ENCODE measurements around the gene LRWD1.

Gene LRWD1

GRCh38 chr7:102464577-102465280 lies at the start of gene LRWD1, which contains the start of gene ALKBH4:
Gene LRWD1 (plus strand): TSS chr7:102464984. CDS start chr7:102465081, 97 bp downstream.
Gene ALKBH4 (minus strand): TSS chr7:102464863. CDS start chr7:102464836, 27 bp downstream.
- peak; percentile 92 for DNase-seq

GRCh38 chr7:102415685-102416225 lies 49.0 kb upstream of the LRWD1 start:
- peak; percentile 16 for DNase-seq

- no peak for DNase-seq
These were observed 48.4 kb upstream of the LRWD1 start for GRCh38 chr7:102416406-102416805.

- DNase-seq = no peak
These were observed 47.7 kb upstream of the LRWD1 start for GRCh38 chr7:102417105-102417504.

GRCh38 chr7:102418592-102418991 lies 46.2 kb upstream of the LRWD1 start:
- DNase-seq = no peak

- no peak for DNase-seq
These were observed 43.0 kb upstream of the LRWD1 start for GRCh38 chr7:102421706-102422240.

- no peak for DNase-seq
These were observed 40.6 kb upstream of the LRWD1 start for GRCh38 chr7:102424129-102424551.

GRCh38 chr7:102424787-102425218 lies 40.0 kb upstream of the LRWD1 start:
- no peak for DNase-seq

- peak; percentile 70 for DNase-seq
These were observed 39.0 kb upstream of the LRWD1 start for GRCh38 chr7:102425639-102426267.

GRCh38 chr7:102426268-102427018 lies 38.3 kb upstream of the LRWD1 start:
- peak; percentile 68 for DNase-seq

GRCh38 chr7:102427019-102427405 lies 37.8 kb upstream of the LRWD1 start:
- DNase-seq = no peak

- no peak for DNase-seq
These were observed 35.5 kb upstream of the LRWD1 start for GRCh38 chr7:102429141-102429899.

GRCh38 chr7:102431617-102432298 lies 33.0 kb upstream of the LRWD1 start:
- DNase-seq = peak; percentile 35

GRCh38 chr7:102432442-102433218 lies 32.2 kb upstream of the LRWD1 start:
- no peak for DNase-seq

GRCh38 chr7:102433219-102434038 lies 31.4 kb upstream of the LRWD1 start, which contains the start of gene ORAI2:
Gene ORAI2 (plus strand): TSS chr7:102433575. CDS start chr7:102438957, 5,382 bp downstream.
- peak; percentile 88 for DNase-seq

- no peak for DNase-seq
These were observed 30.7 kb upstream of the LRWD1 start for GRCh38 chr7:102434039-102434486.

GRCh38 chr7:102436118-102436517 lies 28.7 kb upstream of the LRWD1 start:
- no peak for DNase-seq

GRCh38 chr7:102439963-102440795 lies 24.6 kb upstream of the LRWD1 start:
- no peak for DNase-seq

Data from activated T-cell treated with anti-CD3 and anti-CD28 coated beads for 4 hours (primary cell).